ENCODE results near the gene FBXO9.

FBXO9 gene

DNA sequence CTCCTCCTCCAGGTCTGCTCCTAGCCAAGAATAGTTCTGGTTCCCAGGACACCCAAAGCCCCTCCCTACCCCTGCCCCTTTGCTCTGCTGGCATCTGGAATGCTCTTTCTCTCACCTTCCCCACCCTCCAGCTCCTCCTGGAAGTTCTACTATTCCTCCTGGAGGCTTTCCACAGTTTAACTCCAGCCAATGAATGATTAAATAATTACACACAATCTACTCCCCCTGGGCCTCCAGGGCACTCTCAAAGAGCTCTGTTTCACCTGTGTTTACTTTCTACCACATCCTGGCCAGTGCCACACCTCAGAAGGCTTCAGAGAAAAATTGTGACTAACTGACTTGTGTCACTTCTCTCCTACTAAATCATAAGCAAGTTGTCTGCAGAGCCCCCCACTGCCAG is 47.2 kb downstream of the FBXO9 start:
- peak in 1 of 2 experiments; percentile 93 for DNase-seq (ENCODE audit: low read depth in 1 of 2, low spot score in 1 of 2)

DNA sequence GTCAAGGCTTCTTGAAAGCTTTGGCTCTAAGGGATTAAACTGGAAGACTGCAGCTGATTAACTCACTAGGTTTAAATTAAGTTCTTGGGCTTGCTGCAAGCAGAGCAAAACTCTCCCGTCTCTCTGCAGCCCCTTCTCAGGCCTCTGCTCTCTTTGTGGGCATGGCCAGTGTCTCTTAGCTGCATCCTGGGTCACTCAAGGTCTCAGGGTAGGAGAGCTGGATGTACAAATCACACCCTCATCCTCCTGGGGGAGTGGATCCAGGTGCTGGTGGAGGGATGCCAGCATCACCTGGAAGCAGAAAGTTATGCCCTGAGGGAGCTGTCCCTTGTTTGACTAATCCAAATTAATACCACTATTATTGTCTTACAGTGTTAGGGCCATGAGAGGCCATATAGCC is 47.7 kb downstream of the FBXO9 start:
- in situ Hi-C loops (cut with HindIII; ENCODE audit: low pct_unique_long_range_greater_than_20kb, low sequenced_read_pairs), result no loop called here
- TF ChIP-seq JUND (IDR thresholded peaks at IDR 0.05; ENCODE audit: low read depth), result no peak
- DNase-seq (ENCODE audit: low read depth in 1 of 2, low spot score in 1 of 2), result peak in 1 of 2 experiments; percentile 88

More for the DNA sequence above, 47.2 kb downstream of the FBXO9 start:
- peak; percentile 62; the same call in 1 of the 2 replicates for TF ChIP-seq JUND (IDR thresholded peaks at IDR 0.05; ENCODE audit: low read depth)
- in situ Hi-C loops (cut with HindIII; ENCODE audit: low pct_unique_long_range_greater_than_20kb, low sequenced_read_pairs), result no loop called here

DNA sequence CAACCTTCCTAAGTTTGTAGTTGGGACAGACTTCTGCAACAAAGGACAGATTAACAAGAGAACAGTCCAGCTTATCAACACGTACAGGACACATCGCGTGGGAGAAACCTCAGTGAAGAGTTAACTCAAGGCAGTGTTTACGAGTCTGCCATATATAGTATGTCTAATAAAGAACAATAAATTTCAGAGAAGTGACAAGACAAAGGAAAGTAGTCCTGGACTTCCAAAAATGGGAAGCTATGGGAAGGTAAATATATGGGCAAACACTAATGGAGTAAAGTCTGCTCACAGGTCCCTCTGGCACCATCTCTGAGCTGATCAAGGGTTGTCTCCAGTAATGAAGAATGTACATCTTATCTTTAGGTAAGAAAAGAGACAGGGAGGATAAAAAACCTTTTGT is 48.5 kb downstream of the FBXO9 start:
- in situ Hi-C loops (cut with HindIII; ENCODE audit: low pct_unique_long_range_greater_than_20kb, low sequenced_read_pairs), result no loop called here
- DNase-seq (ENCODE audit: low read depth in 1 of 2, low spot score in 1 of 2), result no peak
- TF ChIP-seq JUND (IDR thresholded peaks at IDR 0.05; ENCODE audit: low read depth), result no peak

DNA sequence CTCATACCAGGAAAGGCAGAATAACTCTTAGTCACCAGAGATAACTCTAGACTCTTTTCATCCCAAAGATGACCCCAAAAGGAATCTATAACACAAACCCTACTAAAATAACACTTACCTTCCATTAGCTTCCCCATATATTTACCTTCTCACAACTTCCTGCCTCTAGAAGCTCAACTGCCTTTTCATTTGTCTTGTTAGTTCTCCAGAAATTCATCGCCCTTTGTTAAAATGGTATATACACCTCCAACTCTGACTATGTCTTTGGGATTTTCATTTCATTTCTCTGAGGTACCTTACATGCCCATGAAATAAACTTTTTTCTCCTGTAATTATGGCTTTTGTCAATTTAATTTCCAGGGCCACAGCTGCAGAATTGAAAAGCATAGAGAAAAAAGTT is 49.9 kb downstream of the FBXO9 start:
- no peak for DNase-seq (ENCODE audit: low read depth in 1 of 2, low spot score in 1 of 2)
- no peak for TF ChIP-seq JUND (IDR thresholded peaks at IDR 0.05; ENCODE audit: low read depth)
- in situ Hi-C loops (cut with HindIII; ENCODE audit: low pct_unique_long_range_greater_than_20kb, low sequenced_read_pairs), result no loop called here

GRCh38 chr6:53115741-53116140 is 50.5 kb downstream of the FBXO9 start:
- TF ChIP-seq JUND (IDR thresholded peaks at IDR 0.05; ENCODE audit: low read depth), result no peak
- DNase-seq (ENCODE audit: low read depth in 1 of 2, low spot score in 1 of 2), result no peak
- in situ Hi-C loops (cut with HindIII; ENCODE audit: low pct_unique_long_range_greater_than_20kb, low sequenced_read_pairs), result no loop called here

- peak in 1 of 2 experiments; percentile 35 for DNase-seq (ENCODE audit: low read depth in 1 of 2, low spot score in 1 of 2)
- TF ChIP-seq JUND (IDR thresholded peaks at IDR 0.05; ENCODE audit: low read depth), result no peak
These were observed 54.1 kb downstream of the FBXO9 start for GRCh38 chr6:53119349-53119748.

DNA sequence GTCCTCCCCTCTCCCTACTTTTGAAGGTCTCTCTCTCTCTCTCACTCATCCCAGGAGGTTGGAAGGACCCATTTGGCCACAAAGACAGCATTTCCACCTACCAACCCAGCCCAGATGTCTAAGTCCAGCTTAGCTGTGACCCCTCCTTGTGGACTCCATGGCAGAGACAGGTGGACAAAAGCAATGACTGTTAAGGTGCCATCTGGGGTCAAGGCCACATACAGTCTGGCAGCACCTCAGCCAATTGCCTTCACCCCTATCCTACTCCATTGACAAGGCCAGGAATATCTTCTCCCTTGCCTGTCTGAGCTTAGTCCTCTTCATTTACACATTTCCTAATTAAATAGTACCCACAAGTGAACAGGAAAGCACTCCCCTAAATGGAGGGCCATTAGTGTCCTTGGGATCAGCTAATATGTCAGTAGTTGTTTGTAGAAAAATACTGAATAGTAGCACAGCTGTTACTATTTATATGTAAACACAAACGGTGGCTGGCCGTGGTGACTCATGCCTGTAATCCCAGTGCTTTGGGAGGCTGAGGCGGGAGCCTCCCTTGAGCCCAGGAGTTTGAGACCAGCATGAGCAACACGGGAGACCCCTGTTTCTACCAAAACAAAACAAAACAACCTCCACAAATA is 54.7 kb downstream of the FBXO9 start:
- in situ Hi-C loops (cut with HindIII; ENCODE audit: low pct_unique_long_range_greater_than_20kb, low sequenced_read_pairs), result no loop called here
- TF ChIP-seq JUND (IDR thresholded peaks at IDR 0.05; ENCODE audit: low read depth), result no peak
- peak in 1 of 2 experiments; percentile 31 for DNase-seq (ENCODE audit: low read depth in 1 of 2, low spot score in 1 of 2)

More at GRCh38 chr6:53119349-53119748, 54.1 kb downstream of the FBXO9 start:
- in situ Hi-C loops (cut with HindIII; ENCODE audit: low pct_unique_long_range_greater_than_20kb, low sequenced_read_pairs), result no loop called here

DNA sequence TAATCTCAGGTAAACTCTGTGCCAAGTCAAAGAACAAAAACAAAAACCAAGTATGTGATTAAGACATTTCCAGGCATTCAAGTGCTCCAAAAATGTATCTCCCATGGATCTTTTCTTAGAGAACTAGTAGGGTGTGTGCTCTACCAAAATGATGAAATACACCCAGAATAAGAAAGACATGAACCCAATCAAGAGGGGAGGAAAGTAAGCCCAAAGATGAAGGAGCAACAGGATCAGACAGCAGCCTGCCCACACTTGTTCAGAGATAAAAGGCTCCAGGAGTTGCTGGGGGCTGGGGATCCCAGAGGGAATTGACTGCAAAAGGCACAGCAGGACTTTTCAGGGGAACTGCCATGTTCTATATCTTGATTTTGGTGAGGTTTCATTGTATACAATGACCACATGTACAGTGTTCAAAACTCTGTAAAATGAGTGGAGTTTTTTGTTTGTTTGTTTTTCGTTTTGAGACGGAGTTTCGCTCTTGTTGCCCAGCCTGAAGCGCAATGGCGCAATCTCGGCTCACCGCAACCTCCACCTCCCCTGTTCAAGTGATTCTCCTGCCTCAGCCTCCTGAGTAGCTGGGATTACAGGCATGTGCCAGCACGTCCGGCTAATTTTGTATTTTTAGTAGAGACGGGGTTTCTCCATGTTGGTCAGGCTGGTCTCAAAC is 59.1 kb downstream of the FBXO9 start:
- in situ Hi-C loops (cut with HindIII; ENCODE audit: low pct_unique_long_range_greater_than_20kb, low sequenced_read_pairs), result no loop called here
- DNase-seq (ENCODE audit: low read depth in 1 of 2, low spot score in 1 of 2), result no peak

DNA sequence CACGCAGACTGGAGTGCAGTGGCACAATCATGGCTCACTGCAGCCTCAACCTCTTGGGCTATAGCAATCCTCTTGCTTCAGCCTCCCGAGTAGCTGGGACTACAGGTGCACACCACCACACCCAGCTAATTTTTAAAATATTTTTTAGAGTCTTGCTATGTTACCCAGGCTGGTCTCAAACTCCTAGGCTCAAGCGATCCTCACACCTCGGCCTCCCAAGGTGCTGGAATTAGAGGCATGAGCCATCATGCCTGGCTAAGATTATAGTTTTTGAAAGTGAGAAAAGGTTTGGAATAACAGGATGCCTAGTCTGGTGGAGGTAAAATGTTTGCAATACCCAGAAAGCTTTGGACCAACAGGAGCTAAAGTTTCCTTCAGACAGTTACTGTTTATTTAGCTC is 60.1 kb downstream of the FBXO9 start:
- TF ChIP-seq JUND (IDR thresholded peaks at IDR 0.05; ENCODE audit: low read depth), result no peak
- DNase-seq (ENCODE audit: low read depth in 1 of 2, low spot score in 1 of 2), result no peak
- in situ Hi-C loops (cut with HindIII; ENCODE audit: low pct_unique_long_range_greater_than_20kb, low sequenced_read_pairs), result no loop called here

More for the DNA sequence above, 59.1 kb downstream of the FBXO9 start:
- TF ChIP-seq JUND (IDR thresholded peaks at IDR 0.05; ENCODE audit: low read depth), result no peak

- DNase-seq (ENCODE audit: low read depth in 1 of 2, low spot score in 1 of 2), result peak in 1 of 2 experiments; percentile 41
- in situ Hi-C loops (cut with HindIII; ENCODE audit: low pct_unique_long_range_greater_than_20kb, low sequenced_read_pairs), result no loop called here
- no peak for TF ChIP-seq JUND (IDR thresholded peaks at IDR 0.05; ENCODE audit: low read depth)
These were observed 63.6 kb downstream of the FBXO9 start for GRCh38 chr6:53128842-53129241.

DNA sequence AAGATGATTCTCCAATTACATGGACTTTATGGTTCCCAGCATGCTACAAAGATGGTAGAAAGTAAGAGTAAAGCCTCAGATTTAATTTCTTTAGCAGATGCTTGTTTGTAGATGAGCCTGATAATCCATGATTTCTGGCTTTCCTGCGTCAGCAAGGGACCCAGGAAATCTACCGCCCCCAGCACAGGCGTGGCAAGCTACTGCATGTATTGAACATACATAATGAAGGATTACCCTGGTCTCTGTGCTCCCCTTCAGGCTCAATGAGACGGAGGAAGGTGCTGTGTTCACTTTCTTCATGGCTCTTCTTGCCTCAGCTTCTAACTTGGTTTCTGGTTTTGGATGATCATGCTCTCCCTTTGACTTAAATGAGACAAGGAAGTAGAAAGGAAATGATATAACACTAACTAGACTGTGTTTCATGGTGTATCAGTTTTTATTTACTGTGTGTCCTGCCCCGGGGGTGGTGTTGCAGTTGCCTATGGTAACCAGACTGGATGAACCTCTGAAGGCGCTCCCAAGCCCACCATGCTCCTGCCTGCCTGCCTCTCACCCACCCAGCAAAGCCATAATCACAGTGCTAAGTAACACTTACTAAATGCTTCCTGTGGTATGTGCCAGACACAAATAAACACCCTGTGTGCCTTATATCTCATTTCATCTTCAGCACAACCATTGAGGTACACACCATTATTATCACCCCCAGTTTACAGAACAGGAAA is 65.5 kb downstream of the FBXO9 start:
- in situ Hi-C loops (cut with HindIII; ENCODE audit: low pct_unique_long_range_greater_than_20kb, low sequenced_read_pairs), result no loop called here
- TF ChIP-seq JUND (IDR thresholded peaks at IDR 0.05; ENCODE audit: low read depth), result no peak

DNA sequence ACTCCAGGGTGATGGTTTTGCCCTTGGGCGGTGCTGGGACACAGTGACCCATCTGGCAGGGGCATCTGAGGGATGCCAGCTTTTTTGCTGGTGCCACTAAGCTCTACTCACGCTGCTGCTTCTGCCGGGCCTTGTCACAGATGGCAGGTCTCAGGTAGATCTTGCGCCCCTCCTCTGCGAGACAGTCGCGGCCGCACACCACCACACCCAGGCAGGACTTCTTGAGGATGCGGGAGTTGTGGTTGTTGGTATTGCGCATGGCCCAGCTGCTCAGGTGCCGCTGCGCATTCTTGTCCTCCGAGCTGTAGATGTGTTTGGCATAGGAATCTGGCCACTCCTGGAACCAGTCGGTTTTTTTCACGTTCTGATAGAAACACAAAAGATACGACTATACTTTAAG is 68.8 kb downstream of the FBXO9 start:
- TF ChIP-seq JUND (IDR thresholded peaks at IDR 0.05; ENCODE audit: low read depth), result no peak
- no peak for DNase-seq (ENCODE audit: low read depth in 1 of 2, low spot score in 1 of 2)
- in situ Hi-C loops (cut with HindIII; ENCODE audit: low pct_unique_long_range_greater_than_20kb, low sequenced_read_pairs), result no loop called here

More for the DNA sequence above, 65.5 kb downstream of the FBXO9 start:
- DNase-seq (ENCODE audit: low read depth in 1 of 2, low spot score in 1 of 2), result no peak
